ENCODE results near the gene HNRNPUL1.
A peak's percentile ranks its signal among the peaks of the same experiment; 100 is the strongest.

HNRNPUL1 gene

DNA sequence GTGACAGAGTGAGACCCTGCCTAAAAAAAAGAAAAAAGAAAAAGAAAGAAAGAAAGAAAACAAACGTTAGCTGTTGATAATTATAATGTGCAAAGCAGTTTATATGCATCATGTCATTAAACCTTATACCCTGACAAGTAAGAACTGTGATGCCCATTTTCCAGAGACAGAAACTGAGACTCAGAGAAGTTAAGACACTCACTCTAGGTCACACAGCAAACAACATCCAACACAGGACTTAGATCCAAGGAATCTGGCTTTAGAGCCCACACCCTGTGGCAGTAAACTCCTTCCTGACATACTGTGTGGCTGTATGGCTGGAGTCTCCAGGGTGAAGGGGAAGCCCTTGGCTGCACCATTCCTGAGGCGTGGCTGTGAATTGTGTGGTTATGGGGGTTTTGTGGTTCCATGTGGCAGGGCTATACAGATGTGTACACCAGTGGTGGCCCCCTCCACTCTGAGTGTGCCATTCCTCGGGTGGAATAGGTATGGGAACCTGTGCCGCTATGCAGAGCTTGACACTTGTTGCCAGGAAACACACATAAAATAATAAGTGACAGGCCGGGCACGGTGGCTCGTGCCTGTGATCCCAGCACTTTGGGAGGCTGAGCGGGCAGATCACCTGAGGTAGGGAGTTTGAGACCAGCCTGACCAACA lies 29.5 kb upstream of the HNRNPUL1 start:
- no peak for DNase-seq

- DNase-seq, result no peak
Observed at GRCh38 chr19:41235480-41235879, 28.7 kb upstream of the HNRNPUL1 start.

DNA sequence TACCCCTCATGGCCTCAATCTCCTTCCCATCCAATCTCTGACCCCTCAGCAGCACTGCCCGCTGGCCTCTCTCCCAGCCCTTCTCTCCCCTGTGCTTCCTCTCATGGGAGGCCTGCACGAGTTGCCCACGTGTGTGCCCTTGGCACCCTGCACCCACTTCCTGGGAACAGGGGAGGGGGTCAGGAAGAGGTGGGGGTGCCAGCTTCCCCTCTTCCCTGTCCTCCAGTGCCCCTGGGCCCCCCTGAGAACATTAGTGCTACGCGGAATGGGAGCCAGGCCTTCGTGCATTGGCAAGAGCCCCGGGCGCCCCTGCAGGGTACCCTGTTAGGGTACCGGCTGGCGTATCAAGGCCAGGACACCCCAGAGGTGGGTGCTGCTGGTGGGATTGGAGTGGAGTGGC lies 25.9 kb upstream of the HNRNPUL1 start:
- no peak for DNase-seq

- no peak for DNase-seq
Observed at GRCh38 chr19:41239363-41239762, 24.8 kb upstream of the HNRNPUL1 start.

- no peak for DNase-seq
Observed at GRCh38 chr19:41239961-41240574, 24.1 kb upstream of the HNRNPUL1 start.

DNA sequence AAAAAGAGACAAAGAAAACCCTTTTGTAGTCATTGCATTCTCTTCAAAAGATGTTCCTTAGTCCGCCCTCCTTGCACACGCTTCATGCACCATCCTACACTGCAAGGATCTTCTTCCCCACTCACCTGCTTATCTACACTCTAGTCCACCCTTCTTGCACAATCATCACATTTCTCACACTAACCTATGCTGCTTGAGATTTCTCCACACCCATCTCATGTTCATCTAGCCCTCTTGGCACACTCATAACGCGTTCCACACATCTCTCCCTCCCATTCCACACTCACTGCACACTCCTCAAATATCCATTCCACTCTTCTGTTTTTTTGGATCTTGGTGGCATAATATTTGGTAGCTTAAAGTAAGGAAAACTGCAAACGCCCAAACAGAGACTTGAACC lies 22.3 kb upstream of the HNRNPUL1 start:
- DNase-seq, result no peak

DNA sequence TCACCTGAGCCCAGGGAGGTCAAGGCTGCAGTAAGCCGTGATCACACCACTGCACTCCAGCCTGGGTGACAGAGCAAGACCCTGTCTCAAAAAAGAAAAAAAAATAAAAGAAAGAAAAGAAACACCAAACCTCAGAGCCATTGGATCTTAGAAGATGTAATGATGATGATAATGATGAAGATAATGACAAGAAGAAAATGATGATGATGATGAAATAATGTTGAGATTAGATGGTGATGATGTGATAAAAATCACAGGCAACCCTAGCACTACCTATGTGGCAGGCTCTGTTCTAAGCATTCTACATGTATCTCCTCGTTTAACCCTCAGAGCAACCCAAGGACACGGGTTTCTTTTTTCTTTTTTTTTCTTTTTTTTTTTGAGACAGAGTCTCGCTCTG lies 20.1 kb upstream of the HNRNPUL1 start:
- no peak for DNase-seq

- no peak for DNase-seq
Observed at GRCh38 chr19:41245843-41246242, 18.3 kb upstream of the HNRNPUL1 start.

- DNase-seq, result no peak
Observed at GRCh38 chr19:41248895-41249294, 15.3 kb upstream of the HNRNPUL1 start.

DNA sequence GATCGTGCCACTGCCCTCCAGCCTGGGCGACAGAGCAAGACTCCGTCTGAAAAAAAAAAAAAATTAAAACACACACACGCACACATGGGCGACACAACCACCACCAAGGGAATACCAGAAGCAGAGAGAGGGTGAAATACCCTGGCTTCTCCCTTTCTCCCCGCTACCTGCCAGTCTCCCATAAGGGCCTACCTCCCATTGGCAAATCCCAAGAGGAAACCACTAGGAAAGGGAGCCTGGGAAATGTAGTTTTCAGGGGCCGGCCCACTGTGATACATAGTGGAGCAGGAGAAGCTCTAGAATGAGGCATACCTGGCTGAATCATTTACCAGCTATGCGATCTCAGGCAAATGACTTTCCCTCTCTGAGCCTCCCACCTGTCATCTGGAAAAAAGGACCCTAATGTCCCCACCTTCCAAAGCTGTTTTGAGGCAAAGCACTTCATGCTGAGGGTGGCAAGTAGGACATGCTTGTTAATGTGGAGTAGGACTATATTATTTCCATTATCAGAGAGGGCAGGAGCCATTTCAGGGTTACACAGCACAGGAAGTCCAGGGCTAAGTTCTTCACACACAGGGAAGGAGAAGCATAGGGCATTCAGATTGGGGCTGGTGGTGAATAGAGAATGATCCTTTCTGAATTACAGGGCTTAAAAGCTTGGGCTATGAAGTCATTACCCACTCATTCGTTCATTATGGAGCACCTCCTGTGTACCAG lies 14.3 kb upstream of the HNRNPUL1 start:
- DNase-seq, result no peak

DNA sequence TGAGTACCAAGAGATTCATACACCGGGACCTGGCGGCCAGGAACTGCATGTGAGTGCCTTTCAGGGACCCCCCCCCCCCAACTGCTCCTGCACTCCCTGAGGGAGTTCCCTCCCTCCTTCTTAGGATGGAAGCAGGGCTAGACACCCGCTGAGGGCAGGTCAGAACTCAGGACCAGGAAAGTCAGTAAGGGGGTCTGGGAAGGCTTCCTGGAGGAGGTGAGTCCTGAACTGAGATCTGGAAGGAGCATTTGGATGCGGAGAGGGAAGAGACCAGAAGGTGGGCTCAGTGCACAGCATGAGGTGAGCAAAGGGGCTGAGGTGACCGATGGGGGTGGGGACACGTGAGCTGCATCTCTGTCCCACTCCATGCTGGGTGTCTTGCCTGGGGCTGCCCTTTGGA lies 10.5 kb upstream of the HNRNPUL1 start:
- DNase-seq, result no peak

DNA sequence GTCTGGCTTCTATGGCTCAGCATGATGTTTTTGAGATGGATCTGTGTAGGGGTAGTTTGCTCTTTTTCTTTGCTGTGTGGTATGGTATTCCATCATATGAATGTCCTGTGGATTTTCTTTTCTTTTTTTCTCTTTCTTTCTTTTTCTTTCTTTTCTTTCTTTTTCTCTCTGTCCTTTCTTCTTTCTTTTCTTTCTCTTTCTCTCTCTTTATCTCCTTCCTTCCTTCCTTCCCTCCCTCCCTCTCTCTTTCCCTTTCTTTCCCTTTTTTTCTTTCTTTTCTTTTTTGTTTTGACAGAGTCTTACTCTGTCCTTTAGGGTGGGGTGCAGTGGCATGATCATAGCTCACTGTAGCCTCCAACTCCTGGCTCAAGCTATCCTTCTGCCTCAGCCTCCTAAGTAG lies 9.0 kb upstream of the HNRNPUL1 start:
- DNase-seq, result no peak

DNA sequence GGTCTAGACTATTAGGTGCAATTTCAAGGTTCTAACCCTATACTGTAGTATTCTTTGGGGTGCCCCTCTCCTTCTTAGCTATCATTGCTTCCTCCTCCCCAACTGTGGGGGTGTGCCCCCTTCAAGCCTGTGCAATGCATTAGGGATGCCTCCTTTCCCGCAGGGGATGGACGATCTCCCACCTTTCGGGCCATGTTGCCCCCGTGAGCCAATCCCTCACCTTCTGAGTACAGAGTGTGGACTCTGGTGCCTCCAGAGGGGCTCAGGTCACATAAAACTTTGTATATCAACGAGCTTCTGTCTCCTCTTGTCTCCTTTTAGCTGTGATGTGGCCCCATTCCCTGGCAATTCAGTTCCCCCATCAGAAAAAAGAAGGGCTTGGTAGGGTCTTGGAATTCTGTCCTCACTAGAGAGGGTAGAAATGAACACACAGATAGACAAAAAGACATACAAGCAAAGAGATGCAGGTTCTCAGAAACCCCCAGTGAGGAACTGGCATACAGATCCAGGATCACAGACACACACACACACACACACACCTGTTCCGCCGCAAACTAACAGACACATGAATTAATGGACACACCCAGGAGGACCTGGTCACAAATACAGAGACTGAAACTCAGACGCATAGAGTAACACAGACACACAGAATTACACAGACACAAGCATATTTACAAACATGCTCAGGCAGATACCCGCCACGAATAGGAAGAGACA lies 2.5 kb upstream of the HNRNPUL1 start:
- DNase-seq, result no peak

- peak; percentile 89 for DNase-seq
Observed at GRCh38 chr19:41263042-41263849, 926 bp upstream of the HNRNPUL1 start.

DNA sequence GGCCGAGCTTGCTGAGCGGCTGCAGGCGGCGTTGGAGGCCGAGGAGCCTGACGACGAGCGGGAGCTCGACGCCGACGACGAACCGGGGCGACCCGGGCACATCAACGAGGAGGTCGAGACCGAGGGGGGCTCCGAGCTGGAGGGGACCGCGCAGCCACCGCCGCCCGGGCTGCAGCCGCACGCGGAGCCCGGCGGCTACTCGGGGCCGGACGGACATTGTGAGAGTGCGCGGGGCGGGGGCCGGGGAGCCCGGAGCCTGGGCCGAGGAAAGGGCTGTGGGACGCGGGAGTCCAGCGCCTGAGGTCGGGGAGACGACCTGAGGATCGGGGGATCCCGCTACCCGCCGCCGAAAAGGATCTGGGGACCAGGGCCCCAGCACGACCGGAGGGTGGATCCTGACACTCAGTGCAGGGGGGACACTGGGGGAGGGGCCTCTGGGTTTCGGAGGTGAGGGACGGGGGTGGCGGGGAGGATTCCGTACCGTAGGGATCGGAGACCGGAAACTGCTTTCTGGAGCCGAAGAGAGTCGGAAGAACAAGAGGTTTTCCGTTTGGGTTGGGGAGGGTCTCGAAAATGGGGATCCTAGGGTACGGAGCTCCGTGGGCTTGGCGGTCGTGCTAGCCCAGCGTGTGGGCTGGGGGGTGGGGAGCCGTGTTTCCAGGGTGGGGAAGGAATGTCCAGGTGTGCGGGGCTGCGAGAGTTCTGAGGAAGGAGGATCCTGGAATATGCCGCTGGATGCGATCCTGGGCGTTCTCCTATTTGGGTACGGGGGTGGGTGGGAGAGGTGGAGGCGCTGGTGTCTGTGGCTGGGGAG lies 616 bp downstream of the HNRNPUL1 start:
- DNase-seq, result peak; percentile 47

DNA sequence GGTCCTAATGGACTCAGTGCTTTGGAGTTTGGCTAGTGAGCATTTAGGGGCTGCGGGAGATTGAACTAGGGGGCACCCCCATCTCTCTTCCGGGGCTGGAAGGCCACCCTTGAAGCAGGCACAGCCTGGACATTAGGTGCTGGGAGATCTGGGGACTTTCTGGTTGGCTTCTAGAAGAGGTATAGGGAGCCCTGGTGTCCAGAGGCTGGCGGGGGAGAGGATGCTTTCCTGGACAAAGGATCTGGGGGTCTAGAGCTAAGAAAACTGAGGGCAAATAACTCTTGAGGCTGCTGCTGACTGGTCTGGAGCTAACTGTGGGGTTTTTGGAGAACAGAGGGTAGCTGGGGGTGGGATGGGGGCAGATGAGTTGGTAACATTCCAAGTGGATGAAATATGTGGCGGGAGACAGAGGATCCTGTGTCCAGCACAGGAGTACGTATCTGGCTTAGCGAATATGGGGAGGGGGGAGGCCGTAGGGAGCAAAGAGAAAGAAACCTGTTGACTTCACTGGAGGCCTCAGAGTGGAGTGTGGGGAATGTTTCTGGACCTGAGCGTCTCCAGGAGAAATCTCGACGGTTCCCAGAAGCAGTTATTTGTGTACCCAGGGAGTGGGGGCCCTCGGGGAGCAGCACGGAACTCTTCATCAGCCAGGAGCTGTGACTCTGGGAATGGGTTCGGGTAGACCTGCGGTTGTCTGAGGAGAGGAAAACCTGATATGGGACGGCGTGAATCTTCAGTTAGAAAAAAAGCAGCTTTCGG lies 1.4 kb downstream of the HNRNPUL1 start:
- DNase-seq, result peak; percentile 7

DNA sequence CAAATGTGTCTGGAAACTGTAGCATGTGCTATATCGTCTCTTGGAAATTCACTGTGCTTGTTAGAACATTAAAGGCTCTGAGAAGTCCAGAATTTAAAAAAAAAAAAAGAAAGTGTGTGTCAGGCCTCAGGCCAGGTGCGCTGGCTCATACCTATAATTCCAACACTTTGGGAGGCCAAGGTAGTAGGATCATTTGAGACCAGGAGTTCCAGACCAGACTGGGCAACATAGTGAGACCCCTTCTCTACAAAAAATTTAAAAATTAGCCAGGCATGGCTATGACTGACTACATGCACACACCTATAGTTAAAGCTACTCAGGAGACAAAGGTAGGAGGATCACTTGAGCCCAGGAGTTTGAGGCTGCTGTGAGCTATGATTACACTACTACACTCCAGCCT lies 4.9 kb downstream of the HNRNPUL1 start:
- DNase-seq, result no peak

DNA sequence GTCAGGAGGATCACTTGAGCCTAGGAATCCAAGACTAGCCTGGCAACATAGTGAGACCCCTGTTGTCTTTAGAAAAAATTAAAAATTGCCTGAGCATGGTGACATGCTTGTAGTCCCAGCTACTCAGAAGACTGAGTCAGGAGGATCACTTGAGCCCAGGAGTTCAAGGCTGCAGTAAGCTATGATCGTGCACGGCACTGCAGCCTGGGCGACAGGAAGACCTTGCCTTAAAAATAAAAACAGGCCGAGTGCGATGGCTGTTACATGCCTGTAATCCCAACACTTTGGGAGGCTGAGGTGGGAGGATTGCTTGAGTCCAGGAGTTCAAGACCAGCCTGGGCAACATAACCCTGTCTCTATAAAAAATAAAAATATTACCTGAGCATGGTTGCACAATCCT lies 5.4 kb downstream of the HNRNPUL1 start:
- DNase-seq, result no peak

DNA sequence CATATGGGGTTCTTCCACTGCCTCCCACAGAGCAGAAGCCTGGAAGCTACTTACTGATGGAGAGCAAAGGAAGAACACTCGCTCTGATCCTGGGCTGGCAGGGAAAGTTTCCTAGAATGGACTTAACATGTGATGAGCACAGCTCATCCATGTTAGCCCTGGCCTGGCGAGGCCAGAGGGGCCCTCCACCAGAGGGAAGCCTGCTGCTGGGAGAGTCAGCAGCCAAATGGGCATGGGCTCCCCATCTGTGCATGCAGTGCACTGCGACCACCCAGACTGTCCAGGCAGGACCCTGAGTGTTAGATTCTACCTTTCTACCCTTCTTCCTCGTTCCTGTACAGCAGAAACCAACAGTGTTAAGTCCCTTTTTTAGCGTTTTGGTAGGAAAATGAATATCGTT lies 8.9 kb downstream of the HNRNPUL1 start:
- no peak for DNase-seq

DNA sequence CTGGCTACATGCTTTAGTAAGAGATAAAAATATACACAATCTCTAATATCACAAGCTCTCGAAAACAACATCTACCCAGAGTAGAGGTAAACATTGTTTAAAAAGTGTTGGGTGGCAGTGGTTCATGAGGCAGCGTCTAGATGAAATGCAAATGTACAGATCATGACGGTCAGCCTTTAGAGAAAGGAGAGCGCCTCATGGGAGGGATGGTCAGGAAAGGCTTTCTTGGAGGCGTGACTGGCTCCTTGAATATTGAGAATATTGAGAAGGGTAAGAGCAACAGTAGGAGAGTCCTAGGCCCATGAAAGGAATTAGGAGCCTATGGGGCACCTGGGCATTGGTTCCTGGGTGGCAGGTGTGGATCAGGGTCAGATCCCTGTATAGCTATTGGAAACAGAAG lies 10.6 kb downstream of the HNRNPUL1 start:
- no peak for DNase-seq

DNA sequence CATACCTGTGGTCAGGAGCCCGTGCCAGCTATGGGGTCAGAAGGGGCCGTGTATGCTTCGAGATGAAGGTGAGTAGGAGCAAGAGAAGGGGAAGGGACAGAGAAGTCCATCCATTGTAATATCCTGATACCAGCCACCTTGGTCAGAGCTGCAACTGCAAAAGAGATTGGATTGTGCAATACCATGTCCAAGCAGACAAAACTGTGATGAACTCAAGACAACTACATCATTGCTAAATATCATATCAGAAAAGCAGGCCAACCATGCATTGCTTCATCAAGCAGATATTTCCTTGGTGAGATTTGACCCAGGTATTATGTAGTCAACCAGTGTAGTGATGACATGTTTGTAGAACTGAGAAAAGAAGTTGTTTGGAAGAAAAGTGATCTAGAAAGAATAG lies 12.1 kb downstream of the HNRNPUL1 start:
- DNase-seq, result no peak

Data from CD4-positive, alpha-beta T cell treated with Interleukin-21 for 1 hour (primary cell).